T47D (cell line): ENCODE data around the gene CSF2.

Experiments used
- DNase-seq, 2 experiments: peaks; one replicate each; pipeline versions ENCODE4 v3.0.0 to v3.0.0-alpha.2; 2011 to 2012; ENCODE audit warnings: low read depth in 1 of 2, low spot score in 1 of 2
- JUND ChIP-seq: IDR thresholded peaks from 2 replicates; pipeline ENCODE4 v1.6.1; 2012; ENCODE audit warnings: low read depth
- in situ Hi-C: cut with HindIII; loops from 2 replicates; pipeline ENCODE4 v1.10.0; 2016; ENCODE audit warnings: low sequenced_read_pairs, low pct_unique_long_range_greater_than_20kb

Gene CSF2

DNA sequence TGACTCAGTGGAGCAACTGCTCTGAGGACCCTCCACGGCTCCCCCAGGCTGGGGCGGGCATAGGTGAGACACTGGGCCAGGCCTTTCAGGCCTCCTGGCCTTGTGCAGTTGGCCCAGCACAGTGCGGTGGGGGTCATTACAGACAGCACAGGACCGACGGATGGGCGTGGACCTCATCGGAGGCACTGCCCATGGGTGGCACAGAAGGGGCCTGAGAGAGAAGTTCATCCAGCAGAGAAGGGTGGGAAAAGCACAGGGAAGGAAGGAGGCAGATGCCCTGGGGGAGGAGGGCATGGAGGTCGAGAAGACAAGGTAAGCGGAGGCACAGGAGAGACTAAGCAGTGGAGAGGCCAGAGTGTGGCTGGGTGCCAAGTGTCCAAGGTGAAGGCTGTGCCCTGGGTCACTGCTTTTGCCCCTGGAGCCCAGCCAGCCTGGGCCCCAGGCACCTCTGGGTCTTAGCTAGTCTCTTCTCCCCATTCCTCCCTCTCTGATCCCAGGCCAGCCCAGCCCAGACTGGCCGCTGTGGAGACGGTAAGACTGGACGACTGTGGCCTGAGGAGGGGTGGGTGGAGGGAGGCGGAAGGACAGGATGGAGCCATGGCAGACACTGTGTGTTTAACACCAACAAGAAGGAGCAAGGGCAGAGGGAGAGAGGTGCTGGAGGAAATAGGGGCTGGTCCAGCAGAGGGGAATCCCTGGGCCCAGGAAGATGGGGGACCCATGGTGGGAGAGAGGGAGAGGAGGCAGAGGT is 7.5 kb upstream of the CSF2 start:
- no peak for TF ChIP-seq JUND
- in situ Hi-C loops: no loop called here
- DNase-seq: no peak

DNA sequence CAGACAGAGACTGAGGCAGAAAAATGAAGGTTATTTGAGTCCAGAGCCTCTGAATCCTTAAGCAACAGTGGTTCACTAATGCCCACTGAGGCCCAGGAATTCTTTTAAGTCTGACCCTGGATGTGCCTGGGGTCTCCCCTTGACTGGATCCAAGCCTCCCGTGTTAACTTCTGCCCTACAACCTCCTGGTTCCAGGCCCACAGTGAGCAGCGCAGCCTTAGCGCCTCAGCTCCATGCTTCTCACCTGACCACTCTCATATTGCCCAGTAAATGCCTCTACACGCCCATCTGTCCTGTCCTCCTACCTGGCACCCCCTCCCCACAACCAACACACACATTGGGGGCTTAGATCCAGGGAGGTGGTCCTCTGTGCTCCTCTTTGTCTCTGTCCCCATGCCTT is 6.7 kb upstream of the CSF2 start:
- TF ChIP-seq JUND: no peak
- in situ Hi-C loops: no loop called here

DNA sequence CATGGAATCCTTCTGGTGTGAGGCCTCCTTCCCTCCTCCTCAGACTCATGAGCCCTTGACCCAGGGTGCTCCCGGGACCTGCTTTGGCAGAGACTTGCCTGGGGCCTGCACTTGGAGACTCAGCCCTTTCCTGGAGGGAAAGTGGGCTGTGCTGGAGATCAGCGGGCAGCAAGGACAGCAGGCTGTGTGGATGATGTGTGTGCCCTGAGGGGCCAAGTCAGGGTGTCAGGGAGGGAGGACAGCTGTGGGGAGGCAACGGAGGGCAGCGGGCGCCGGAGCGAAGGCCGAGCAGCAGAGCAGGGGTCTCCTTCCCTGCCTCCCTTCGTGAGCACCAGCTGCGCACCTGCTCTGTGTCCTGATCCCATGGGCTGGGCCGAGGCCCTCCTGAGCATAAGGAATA is 6.1 kb upstream of the CSF2 start:
- DNase-seq: no peak
- TF ChIP-seq JUND: no peak
- in situ Hi-C loops: no loop called here

More for the DNA sequence above, 6.7 kb upstream of the CSF2 start:
- no peak for DNase-seq

- in situ Hi-C loops: no loop called here
- DNase-seq: no peak
- no peak for TF ChIP-seq JUND
Observed at GRCh38 chr5:132067941-132068808, 5.4 kb upstream of the CSF2 start.

DNA sequence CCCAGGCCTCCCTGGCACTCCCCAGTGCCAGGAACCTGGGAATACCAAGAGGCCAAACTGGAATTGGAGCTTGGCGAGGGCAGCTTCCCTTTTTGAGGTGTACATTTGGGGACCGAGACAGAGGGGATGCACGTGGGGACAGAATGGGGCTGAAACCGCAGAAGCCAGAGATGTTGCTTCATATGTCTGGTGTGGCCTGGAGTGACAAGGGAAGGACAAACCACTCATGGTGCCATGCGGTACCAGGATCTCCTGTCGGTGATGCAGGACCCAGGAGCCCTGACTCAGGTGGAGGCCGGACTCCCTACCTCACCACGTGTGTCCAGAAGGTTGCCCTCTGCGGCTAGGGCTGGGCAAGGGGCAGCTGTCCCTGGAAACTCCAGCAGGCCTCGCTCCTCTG is 4.0 kb upstream of the CSF2 start:
- no peak for DNase-seq
- no peak for TF ChIP-seq JUND
- in situ Hi-C loops: no loop called here

DNA sequence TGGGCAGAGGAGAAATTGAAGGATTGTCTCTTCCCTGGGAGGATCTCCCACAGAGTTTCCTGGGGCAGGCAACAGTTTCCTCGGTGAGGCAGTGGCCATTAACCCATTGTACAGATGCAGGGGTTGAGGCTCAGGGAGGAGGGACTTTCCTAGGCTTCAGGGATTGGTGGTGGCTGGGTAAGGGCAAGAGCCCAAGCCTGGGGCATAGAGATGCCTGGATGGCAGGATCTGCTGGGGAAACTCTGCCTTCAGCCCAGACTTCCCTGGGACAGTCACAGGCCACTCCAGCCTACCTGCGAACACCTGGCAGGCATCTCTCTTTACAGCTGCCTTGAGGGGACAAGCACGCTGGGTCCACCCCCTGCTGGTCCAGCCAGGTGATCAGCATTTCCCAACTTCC is 3.6 kb upstream of the CSF2 start:
- DNase-seq: no peak
- TF ChIP-seq JUND: no peak
- in situ Hi-C loops: no loop called here

GRCh38 chr5:132070460-132071337 is 2.9 kb upstream of the CSF2 start:
- DNase-seq: no peak
- TF ChIP-seq JUND: no peak
- in situ Hi-C loops: no loop called here

GRCh38 chr5:132071338-132071707 is 2.3 kb upstream of the CSF2 start:
- in situ Hi-C loops: no loop called here
- TF ChIP-seq JUND: no peak

GRCh38 chr5:132072070-132072469 is 1.5 kb upstream of the CSF2 start:
- no peak for TF ChIP-seq JUND
- no peak for DNase-seq
- in situ Hi-C loops: no loop called here

More at GRCh38 chr5:132071338-132071707, 2.3 kb upstream of the CSF2 start:
- DNase-seq: no peak

DNA sequence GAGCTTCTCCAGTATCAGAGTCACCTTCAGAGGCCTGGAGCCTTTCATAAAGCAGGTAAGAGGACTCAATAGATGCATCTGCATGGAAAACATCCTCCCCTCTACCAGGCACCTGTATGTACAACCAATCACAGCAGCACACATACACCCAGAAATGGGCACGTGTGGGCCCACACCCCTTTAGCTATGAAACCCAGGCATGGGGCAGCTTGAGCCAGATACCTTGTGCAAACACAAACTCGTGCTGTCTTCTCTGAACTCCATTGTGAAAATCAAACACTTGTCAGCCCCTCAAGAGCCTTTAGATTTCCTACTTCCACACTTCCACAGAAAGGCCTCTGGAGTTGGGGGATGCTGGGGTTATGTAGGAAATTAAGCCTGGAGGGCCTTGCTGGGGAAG is 1.1 kb upstream of the CSF2 start:
- in situ Hi-C loops: no loop called here
- TF ChIP-seq JUND: no peak
- DNase-seq: no peak

DNA sequence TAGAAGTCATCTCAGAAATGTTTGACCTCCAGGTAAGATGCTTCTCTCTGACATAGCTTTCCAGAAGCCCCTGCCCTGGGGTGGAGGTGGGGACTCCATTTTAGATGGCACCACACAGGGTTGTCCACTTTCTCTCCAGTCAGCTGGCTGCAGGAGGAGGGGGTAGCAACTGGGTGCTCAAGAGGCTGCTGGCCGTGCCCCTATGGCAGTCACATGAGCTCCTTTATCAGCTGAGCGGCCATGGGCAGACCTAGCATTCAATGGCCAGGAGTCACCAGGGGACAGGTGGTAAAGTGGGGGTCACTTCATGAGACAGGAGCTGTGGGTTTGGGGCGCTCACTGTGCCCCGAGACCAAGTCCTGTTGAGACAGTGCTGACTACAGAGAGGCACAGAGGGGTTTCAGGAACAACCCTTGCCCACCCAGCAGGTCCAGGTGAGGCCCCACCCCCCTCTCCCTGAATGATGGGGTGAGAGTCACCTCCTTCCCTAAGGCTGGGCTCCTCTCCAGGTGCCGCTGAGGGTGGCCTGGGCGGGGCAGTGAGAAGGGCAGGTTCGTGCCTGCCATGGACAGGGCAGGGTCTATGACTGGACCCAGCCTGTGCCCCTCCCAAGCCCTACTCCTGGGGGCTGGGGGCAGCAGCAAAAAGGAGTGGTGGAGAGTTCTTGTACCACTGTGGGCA is 642 bp downstream of the CSF2 start:
- in situ Hi-C loops: no loop called here
- TF ChIP-seq JUND: no peak
- DNase-seq: no peak
